ENCODE data around the gene TESMIN.
A peak's percentile ranks its signal among the peaks of the same experiment; 100 is the strongest.

The TESMIN gene

DNA sequence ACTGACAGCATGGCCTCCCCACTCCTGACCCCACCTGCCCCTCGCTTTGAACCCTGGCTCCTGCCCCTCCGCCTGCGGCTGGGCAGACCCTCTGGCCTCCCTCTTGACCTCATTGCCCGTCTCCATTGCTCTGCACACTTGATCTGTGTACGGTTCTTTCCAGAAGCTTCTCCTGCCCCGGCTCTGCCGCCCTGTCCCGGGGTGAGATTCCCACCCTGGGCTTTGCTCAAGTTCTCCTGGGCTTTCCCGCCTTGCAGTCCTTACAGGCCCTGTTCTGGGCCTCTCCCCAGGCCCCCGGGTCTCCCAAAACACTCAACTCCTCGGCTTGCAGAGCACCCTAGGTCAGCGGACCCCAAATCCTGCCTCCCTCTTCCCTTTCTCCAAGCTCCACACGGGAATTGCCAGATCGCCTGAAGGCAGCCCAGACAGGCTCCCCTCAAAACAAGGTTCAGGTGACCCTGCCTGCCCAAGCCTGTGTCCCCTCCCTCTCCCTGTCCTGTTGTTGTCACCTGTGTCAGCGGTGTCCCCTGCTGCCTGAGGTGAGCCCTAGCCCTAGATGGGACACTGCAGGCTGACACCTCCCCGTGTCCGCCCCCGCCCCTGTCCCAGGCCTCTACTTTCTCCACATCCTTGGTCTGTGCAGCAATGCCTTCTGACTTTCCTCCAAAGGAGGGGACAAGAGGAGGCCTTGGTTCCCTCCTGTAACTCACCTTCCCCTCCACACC is 65.5 kb downstream of the TESMIN start:
- FAIRE-seq (no peak), DNase-seq (ENCODE audit: insufficient read length, low spot score) (no peak)

DNA sequence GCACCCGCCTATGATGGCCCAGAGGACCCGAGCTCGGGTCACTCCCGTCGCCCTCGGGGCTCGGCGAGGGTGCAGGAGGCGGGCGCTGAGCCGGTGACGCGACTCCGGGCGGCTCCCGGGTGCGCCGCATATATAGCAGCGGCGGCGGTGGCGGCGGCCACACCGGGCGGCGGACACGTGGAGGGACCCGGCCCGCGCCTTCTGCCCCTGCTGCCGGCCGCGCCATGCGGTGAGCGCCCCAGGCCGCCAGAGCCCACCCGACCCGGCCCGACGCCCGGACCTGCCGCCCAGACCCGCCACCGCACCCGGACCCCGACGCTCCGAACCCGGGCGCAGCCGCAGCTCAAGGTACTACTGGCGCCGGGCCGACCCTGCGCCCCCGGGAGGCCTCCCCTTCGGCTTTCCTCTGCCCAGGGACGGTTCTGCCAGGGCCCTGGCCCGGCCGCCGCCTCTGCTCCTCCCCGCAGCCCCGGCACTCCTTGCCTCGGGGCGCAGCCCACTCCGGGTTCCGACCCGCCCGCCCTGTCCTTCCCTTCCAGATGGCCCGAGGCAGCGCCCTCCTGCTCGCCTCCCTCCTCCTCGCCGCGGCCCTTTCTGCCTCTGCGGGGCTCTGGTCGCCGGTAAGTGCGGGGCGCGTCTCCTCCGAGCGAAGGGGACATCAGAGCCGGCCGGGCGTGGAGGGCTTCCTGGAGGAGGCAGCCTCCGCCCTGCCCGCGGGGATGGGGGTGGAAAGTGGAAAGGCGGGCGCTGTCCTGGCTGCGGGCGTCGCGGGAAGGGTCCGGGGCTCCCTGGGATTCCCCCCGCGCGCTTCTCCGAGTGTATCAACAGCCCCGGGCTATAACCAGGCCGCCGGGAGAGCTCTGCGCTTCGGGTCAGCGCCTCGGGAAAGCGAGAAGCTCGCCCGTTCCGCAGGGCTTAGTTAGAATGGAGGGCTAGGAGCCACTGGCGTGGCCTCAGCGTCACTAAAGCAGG is 66.6 kb downstream of the TESMIN start, which contains the start of gene GAL:
Gene GAL, plus strand, starts transcription at position 160 of the 972 bp plus-strand sequence. Its CDS starts 380 bp downstream, at position 540.
- DNase-seq (ENCODE audit: insufficient read length, low spot score): no peak
- no peak for FAIRE-seq

DNA sequence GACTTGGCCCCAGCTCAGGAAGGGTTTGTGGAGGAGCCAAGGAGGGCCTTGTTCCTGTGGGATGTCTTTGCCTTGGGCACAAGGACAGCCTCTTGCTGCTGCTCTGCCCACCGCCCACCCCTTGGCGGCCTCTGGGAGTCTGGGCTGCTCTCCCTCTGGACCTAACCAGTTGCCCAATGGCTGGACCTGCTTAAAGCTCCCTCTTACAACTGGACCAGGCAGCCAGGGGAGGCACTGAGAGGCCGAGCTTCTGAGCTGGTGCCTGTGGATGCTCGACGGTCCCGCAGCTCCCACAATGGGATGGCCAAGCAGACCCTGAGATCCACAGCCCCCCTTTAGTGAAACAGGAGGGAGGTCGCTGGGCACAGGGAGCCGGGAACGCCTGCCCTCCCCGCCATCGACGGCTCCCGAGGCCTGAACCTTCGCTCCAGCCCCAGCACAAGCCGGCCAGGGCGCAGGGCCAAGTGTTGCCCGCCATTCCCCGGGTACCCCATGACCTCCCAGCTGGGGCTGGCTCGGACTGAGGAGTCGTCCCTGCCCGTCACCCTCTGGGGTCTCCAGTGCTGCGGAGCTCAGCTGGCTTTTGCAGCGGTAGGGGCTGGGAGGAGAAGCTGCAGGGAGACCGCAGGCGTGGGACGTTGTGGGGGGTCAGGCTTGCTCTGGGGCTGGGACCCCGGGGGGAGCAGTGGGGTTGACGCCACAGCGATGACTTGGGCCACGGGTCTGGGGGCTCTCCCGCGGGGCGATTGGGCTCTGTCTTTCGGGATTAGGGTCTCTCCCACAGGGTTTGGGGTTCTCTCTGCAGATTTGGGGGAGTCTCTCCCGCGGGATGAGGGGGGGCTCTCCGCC is 67.6 kb downstream of the TESMIN start:
- DNase-seq (ENCODE audit: insufficient read length, low spot score) (no peak), FAIRE-seq (no peak)

DNA sequence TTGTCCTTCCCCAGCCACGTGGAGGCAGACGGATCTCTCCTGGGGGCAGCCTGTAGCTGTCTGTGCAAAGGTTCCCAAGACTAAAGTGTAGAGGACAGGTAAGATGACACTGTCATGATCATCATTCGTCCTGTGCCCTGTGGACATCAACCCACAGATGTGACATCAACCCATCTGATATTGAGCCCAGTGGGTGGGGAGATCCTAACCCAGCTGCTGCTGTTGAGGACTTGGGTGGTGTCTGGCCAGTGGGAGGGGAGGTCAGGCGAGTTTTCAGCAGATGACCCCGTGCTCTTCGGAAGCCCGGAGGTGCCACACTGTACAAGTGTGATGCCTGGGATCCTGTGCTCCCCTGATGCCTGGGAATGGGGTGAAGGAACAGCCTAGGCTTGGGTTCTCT is 68.2 kb downstream of the TESMIN start:
- no peak for DNase-seq (ENCODE audit: insufficient read length, low spot score)

DNA sequence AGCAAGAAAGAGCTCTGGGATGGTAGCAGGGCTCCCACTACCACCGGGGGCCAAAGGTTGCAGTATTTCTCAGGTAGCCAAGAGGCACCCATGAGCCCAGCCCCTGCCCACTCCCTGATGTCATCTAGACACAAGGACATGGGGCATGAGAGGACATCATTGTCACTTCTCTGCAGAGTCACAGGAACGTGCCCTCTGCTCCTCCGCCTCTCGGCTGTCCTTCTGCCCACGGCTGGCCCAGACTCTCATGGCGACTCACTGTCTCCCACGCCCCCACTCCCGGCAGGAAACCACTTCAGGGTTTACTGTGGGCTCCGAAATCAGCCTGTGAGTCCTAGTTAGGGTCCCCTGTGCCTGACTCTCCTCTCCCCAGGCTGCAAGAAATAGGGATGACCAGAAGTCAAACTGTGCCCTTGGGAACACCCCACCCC is 68.8 kb downstream of the TESMIN start:
- DNase-seq (ENCODE audit: insufficient read length, low spot score) (no peak), FAIRE-seq (no peak)

More for the DNA sequence above, 68.2 kb downstream of the TESMIN start:
- FAIRE-seq: peak; percentile 33

DNA sequence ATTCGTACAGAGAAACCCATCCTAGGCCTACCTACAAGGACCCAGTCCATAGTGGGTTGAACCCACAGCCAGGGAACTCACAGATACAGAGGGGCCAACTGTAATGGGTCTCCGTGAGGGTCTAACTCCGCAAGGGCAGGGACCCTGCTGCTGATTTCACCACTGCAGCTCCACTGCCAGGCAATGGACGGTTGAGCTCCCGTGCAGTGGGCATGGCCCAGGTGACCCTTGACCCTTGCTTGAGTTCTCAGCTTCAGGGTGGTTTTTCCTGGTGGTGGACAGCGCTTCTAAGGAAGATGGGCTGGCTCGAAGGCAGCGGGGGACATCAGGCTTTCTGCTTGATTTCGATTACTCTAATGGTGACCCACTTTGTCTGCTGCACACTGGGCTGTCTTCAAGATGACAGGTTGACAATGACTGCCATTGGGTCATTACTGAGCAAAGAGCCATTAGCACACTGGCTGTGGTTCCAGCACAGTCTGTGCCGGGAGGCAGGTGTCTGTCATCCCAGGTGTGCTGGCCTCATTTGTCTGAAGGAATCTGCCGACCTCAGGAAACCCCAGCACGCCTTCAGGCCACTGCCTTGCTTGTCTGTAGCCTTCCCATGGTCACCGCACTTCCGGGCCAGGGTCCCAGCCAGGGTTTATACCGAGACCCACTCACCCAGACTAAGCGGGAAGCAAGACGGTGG is 70.6 kb downstream of the TESMIN start:
- DNase-seq (ENCODE audit: insufficient read length, low spot score) (no peak), FAIRE-seq (no peak)

DNA sequence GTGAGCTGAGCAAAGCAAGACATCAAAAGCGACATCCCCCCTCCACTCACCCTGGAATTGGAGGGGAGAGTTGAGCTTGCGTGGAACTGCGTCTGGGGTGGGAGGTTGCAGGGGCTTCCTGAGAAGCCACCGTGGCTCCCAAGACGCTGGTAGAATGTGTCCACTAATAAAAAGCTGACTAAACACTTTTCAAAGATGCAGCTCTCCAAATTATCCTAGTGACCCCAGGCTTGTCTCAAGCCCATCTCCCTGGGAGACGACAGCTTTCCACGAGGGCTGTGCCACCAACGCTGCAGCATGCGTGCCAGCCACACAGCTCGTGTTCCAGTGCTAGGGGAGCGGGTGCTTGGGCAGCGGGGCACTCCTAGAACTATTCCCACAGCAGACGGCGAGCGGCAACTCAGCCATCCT is 73.3 kb downstream of the TESMIN start:
- no peak for DNase-seq (ENCODE audit: insufficient read length, low spot score)
- no peak for FAIRE-seq

DNA sequence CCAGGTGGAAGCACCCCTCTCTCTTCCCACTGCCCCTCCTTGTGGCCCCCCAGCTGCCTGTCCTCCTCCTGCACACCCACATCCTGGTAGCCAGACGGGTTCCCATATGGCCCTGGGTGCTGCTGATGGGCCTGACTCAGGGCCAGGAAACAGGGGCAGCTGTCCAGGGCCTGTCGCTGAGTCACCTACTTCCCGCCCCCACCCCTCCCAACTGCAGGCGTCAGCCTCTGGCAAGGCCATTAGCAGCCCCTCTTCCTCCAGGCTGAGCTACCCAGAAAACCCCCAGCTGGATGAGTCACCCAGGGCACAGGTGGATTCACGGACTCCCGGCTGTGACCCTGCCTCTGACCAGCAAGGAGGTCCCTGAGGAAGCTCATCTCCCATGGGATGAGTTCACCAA is 73.9 kb downstream of the TESMIN start:
- DNase-seq (ENCODE audit: insufficient read length, low spot score) (peak; percentile 97), FAIRE-seq (peak; percentile 84)

DNA sequence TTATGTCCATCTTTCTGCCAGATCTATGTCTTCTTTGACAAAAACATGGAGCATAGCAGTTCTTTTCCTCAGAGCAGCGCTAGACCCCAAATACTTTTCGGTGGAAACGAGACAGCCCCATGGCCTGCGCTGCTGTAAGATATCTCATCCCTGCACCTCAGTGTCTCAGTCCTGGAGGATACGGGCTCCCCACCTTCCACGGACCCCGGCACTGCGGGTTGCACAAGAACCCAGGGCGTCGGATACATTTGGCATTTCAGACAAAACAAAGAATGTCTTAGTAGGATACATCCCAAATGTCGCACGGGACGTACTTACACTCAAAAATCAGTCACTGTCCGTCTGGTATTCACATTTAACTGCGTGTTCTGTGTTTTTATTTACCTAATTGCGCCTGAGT is 76.9 kb downstream of the TESMIN start:
- DNase-seq (ENCODE audit: insufficient read length, low spot score) (no peak), FAIRE-seq (no peak)

DNA sequence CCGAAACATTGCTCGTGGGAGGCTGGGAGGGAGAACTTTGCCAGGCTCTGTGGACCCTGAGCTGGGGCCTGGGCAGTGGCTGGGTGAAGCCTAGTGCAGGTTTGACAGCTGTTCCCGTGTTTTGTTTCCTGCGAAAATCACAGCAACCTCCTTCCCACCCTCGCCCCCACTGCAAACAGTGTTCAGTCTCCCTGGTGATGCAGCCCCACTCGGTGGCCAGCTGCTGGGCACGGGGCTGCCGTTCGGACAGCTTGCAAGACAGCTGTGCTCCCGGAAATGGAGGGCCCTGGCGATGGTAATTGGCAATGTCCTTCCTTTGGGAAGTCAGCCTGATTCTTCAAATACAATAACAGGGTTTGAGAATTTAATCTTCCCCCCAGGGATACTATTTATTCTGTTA is 77.3 kb downstream of the TESMIN start:
- DNase-seq (ENCODE audit: insufficient read length, low spot score): no peak
- FAIRE-seq: no peak

DNA sequence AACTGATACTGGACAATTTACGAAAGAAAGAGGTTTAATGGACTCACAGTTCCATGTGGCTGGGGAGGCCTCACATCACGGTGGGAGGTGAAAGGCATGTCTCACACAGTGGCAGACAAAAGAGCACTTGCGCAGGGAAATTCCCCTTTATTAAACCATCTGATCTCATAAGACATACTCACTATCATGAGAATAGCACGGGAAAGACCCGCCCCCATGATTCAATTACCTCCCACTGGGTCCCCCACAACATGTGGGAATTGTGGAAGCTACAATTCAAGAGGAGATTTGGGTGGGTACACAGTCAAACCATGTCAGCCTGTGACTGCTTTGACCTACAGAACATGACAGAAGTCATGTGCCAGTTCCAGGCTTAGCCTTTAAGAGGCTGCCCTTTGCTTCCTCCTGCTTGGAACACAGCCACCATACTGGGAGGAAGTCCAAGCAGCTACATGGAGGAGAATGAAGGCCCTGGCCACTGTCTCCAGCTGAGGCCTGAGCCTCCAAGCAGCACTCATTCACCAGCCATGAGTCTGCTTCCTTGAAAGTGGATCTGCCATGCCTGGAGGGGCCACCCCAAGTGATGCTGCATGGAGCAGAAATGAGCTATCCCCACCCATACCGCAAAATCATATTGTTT is 77.9 kb downstream of the TESMIN start:
- no peak for FAIRE-seq
- DNase-seq (ENCODE audit: insufficient read length, low spot score): no peak

DNA sequence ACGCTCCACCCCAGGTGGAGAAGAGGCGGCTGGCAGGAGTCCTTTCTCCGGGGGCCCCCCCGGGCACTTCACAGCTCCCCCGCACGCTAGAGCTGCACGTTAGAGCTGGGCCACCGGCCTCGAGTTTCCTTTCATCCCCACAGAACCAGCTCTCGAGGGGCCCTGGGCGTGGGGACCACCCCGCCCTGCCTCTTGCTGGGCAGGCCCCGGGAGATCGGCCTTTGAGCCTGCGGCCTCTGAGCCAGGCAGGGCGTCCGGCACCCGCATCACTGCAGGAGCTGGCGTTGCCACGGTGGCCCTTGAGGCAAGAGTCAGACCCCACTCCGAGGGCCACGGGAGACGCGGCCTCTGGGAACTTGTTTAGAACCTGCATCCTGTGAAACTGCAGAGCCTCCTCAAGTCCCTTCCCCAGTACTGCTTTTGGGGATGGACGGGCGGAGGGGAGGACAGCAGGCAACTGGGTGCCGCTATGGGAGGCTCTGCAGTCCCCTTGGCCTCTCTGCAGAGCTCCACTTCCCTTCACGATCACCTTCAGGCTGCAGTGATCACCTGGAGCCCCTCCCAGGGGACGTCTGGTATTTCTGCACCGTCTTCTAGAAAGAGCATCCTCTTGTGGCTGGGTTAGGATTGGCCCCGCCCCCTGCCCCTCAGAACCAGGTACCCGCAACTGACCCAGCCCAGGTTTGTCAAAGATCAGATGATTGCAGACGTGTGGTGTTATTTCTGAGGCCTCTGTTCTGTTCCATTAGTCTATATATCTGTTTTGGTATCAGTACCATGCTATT is 80.9 kb downstream of the TESMIN start:
- no peak for FAIRE-seq
- no peak for DNase-seq (ENCODE audit: insufficient read length, low spot score)

DNA sequence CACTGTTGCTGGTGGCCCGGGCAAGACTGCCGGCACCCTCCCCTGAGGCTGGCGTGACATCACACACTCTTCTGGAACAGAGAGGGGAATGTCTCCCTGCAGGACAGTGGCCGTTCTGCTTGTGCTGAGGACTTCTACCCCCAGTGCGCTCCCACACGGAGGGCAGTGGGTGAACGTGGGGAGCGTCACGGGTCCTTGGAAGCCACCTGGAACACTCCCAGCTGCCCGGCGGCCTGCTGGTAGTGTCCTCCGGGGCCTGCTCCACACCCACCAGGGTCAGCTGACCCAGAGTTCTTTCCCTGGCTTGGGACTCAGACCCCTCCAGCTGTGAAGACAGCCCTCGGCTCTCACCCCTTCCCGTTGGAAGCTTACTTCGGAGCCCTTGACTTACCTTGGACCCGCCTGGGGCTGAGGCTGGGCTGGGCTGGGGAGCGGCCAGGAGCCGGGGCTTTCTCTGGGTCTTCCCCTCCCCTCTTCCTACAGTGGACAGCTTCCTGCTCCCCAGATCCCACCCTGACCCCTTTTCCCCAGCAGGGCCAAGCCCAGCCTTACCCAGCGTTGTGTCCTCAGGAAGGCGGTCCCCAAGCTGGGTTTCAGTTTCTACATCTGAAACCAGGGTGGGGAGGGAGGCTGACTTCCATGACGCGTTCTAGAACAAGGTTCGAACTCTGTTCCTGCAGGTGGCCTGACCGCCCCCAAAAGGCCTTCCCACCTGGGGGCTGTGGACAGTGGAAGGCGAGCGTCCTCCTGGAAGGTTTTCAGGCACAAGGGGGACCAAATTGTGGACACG is 81.8 kb downstream of the TESMIN start:
- no peak for FAIRE-seq

DNA sequence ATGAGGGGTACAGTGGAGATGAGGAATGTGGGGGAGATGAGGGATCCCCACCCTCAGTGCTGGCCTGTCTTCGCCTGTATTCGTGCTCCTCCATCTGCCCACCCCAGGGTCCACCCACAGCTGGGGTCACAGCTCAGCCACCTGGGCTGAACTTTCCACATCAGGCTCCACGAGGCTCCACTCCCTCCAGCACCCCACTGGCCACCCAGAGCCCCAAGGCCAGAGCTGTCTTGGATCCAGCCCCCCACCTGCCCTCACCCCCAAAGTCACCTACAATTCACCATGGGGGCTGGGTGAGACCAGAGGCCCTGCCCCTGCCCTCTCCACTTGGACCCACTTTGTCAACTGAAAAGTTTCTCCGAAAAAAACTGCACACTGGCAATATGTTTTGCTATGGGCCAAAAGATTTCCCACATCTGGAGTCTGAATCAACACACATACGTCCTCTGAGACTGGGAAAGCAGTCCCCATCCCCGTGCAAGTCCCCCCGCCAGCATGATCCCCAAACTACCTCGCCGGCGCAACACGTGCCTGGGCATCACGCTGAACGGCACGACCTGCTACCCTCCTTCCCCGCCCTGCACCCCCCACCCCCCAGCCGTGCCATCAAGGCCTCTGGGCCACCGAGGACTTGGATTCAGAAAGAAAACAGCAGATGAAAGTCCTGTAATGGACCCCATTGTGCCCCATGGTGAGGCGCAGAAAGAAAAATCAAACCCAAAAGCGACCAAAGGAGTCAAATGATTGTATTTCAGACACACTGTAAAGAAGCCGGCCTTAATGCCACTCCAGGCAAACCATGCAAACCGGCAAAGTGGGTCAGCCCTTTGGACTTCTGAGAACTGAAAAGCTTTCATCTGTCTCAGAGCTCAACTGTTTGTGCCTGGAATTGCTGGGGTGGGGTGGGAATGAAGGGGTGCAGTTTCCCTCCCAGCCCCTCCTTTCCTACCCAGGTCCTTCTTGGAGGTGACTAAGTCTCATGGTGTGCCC is 83.5 kb downstream of the TESMIN start:
- DNase-seq (ENCODE audit: insufficient read length, low spot score) (no peak), FAIRE-seq (no peak)

More for the DNA sequence above, 81.8 kb downstream of the TESMIN start:
- DNase-seq (ENCODE audit: insufficient read length, low spot score): no peak

DNA sequence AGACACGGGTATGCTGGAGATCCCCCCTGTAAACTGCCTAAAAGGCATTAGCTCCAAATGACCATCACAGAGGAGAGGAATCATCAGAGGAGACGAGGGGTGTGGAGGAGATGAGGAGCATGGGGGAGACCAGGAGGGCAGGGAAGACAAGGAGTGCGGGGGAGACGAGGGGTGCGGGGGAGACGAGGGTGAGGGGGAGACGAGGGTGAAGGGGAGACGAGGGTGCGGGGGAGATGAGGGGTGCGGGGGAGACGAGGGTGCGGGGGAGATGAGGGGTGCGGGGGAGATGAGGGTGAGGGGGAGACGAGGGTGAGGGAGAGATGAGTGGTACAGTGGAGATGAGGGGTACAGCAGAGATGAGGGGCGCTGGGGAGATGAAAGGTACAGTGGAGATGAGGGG is 84.5 kb downstream of the TESMIN start:
- DNase-seq (ENCODE audit: insufficient read length, low spot score): no peak
- no peak for FAIRE-seq

DNA sequence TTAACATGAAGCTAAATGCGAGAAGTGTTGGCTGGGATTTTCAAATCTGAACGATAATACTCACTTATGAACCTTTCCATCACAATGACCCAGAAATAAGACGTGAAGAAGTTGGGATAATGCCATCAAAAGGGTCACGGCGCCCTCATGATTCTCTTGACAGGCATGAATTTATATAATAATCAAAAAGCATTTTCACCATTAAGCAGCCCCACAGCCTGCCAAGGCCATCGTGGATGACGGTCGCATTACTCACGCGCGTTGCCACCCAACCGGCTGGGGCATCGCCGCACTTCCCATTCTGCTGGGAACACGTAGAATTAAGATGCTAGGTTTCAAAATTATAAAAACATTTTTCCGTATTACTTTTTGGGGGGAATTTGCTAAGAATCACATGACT is 85.9 kb downstream of the TESMIN start:
- no peak for DNase-seq (ENCODE audit: insufficient read length, low spot score)
- FAIRE-seq: no peak

DNA sequence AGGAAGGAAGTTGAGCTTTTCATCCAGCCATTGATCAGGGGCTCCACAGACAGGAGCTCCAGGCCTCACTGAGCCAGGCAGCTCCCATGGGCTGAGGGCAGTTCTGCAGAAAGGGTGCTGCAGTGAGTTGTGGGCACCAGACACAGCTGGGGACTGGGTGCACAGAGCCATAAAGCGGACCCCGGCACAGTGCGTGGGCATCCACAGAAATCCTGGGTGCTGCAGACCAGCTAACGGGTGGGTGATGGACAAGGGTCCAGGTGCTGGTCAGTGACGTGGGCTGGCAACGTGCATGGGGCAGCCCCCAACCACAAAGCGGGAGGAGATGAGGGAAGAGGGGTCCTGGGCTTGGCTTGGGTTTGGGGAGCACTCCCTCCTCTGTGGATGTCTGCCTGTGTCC is 86.4 kb downstream of the TESMIN start:
- FAIRE-seq: no peak
- no peak for DNase-seq (ENCODE audit: insufficient read length, low spot score)

Measured in HTR-8/SVneo (cell line).